Stomach (tissue), 4 donors: ENCODE results near the gene DDC.
"Not testable (repeated sequence)": the region's sequence is repeated elsewhere in the genome, so short reads cannot be mapped to it uniquely, and the experiment has no call there.

Experiments used
- EP300 ChIP-seq: sonication (generic); formaldehyde crosslinking; IDR thresholded peaks from one replicate; pipeline ENCODE4 v1.6.1; 2017; ENCODE audit warnings: antibody characterized with exemption
- TF ChIP-seq, protein P1 (sequence below), 7 experiments: fragments of 450-650 bp in 4 of 7; fragments of 200-600 bp in 3 of 7; sonication (generic) in 3 of 7; IDR thresholded peaks; one replicate each; pipeline ENCODE4 v1.5.1; 2016 to 2019; ENCODE audit warnings: antibody characterized with exemption in 7 of 7, control low read depth in 2 of 7, mild to moderate bottlenecking in 1 of 7

- not testable (repeated sequence) for TF ChIP-seq EP300
- TF ChIP-seq, protein P1, sequence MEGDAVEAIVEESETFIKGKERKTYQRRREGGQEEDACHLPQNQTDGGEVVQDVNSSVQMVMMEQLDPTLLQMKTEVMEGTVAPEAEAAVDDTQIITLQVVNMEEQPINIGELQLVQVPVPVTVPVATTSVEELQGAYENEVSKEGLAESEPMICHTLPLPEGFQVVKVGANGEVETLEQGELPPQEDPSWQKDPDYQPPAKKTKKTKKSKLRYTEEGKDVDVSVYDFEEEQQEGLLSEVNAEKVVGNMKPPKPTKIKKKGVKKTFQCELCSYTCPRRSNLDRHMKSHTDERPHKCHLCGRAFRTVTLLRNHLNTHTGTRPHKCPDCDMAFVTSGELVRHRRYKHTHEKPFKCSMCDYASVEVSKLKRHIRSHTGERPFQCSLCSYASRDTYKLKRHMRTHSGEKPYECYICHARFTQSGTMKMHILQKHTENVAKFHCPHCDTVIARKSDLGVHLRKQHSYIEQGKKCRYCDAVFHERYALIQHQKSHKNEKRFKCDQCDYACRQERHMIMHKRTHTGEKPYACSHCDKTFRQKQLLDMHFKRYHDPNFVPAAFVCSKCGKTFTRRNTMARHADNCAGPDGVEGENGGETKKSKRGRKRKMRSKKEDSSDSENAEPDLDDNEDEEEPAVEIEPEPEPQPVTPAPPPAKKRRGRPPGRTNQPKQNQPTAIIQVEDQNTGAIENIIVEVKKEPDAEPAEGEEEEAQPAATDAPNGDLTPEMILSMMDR (IDR thresholded peaks at IDR 0.05), result not testable (repeated sequence)
Measured at GRCh38 chr7:50459183-50459582, 106.0 kb downstream of the DDC start.
